ENCODE data around the gene PPP4R4. TPM values are rescaled to one million over a fixed set of nuclear protein-coding genes. Genes with fewer than 3 reads are reported as not detected.

Gene PPP4R4
- total RNA-seq, 1 experiment from 2014 or later, result 5.5 TPM

DNA sequence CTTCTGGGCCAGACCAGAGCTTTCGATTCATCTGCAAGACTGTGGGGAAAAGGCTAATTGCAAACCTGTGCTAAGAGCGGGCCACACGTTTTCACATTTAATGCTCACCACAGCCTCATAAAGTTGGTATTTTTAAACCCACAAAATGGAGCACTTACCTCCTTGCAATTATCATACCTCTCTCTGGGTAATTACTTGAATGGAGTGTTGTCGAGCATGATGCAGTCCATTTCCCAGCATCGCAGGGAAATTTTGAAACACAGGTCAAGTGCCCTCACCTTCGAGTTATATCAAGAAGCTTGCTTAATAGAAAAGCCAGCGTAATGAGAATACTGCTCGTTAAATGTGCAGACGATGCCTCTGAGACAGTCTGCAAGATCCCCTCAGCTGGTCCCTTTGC lies 35.9 kb upstream of the PPP4R4 start:
- H2AFZ ChIP-seq (ENCODE audit: low read depth, low read length, poor library complexity, severe bottlenecking), result no peak overlapping the region
- ChIA-PET RAD21 (ENCODE audit: low non-redundant PET in 1 of 2, low total read pairs in 2 of 2, uncharacterized antibody in 2 of 2, unreplicated experiment in 2 of 2) (no interaction called here), POLR2A (no interaction called here), CTCF (interaction anchor here (1.9 kb wide), 1 partner anchor 198 kb away, joined by 6 read pairs; no protein-coding TSS in a partner anchor)
- H3K36me3 ChIP-seq (ENCODE audit: control insufficient read depth in 1 of 2, insufficient read depth in 2 of 2, low read length in 2 of 2), result no peaks in the 10 kb centered on the region
- H3K4me1 ChIP-seq (ENCODE audit: control insufficient read depth in 1 of 2, insufficient read depth in 2 of 2, low read length in 2 of 2), result peaks cover 0 to 3% of the 10 kb centered on the region in 2 experiments; a peak in 1 of 4 replicates
- no peak overlapping the region for H3K9ac ChIP-seq (ENCODE audit: low read length)
- H3K79me2 ChIP-seq (ENCODE audit: insufficient read depth, low read length), result no peaks in the 10 kb centered on the region
- H4K20me1 ChIP-seq (ENCODE audit: insufficient read depth), result no peaks in the 10 kb centered on the region
- no peak for DNase-seq (ENCODE audit: low read depth, low spot score)
- H3K27ac ChIP-seq (ENCODE audit: low read depth, low read length), result no peak overlapping the region
- no peaks in the 10 kb centered on the region for H3K9me3 ChIP-seq (ENCODE audit: control insufficient read depth in 1 of 2, insufficient read depth in 1 of 2, low read depth in 1 of 2, low read length in 2 of 2)
- H3K27me3 ChIP-seq (ENCODE audit: insufficient read depth, low read length), result no peaks in the 10 kb centered on the region
- intact Hi-C loops (cut with micrococcal nuclease), result loop anchor here (10.0 kb wide), 2 partner anchors 397 to 547 kb away; no protein-coding TSS in a partner anchor
- BruUV-seq (replicated peaks), result no TSS peak
- no peak overlapping the region for H3K4me2 ChIP-seq (ENCODE audit: low read length)
- no peak for ATAC-seq
- H3K9me2 ChIP-seq (ENCODE audit: insufficient read depth), result no peaks in the 10 kb centered on the region
- H3K4me3 ChIP-seq (replicated peaks in 1 of 2; ENCODE audit: low read depth in 1 of 2, low read length in 2 of 2), result no peak overlapping the region
- TF ChIP-seq POLR2AphosphoS5 (IDR thresholded peaks at IDR 0.05; ENCODE audit: low read depth, low read length), result no peak
- no peak for TF ChIP-seq CBX3 (IDR thresholded peaks at IDR 0.05; ENCODE audit: low read depth)
- TF ChIP-seq ZNF274 (IDR thresholded peaks at IDR 0.05; ENCODE audit: low read depth, low read length), result no peak
- TF ChIP-seq JUND (IDR thresholded peaks at IDR 0.05), result no peak
- no peak for TF ChIP-seq YY1 (IDR thresholded peaks at IDR 0.05; ENCODE audit: extremely low read depth, insufficient replicate concordance, low read depth, low read length)
- TF ChIP-seq EZH2phosphoT487 (IDR thresholded peaks at IDR 0.05; ENCODE audit: borderline replicate concordance), result no peak
- TF ChIP-seq TCF7L2 (IDR thresholded peaks at IDR 0.05; ENCODE audit: borderline replicate concordance, extremely low read depth, insufficient read depth, insufficient read length), result no peak
- TF ChIP-seq, protein P1, sequence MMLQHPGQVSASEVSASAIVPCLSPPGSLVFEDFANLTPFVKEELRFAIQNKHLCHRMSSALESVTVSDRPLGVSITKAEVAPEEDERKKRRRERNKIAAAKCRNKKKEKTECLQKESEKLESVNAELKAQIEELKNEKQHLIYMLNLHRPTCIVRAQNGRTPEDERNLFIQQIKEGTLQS (IDR thresholded peaks at IDR 0.05), result no peak
- no peak for TF ChIP-seq SIN3A (IDR thresholded peaks at IDR 0.05; ENCODE audit: low read depth)
- TF ChIP-seq, protein P2, sequence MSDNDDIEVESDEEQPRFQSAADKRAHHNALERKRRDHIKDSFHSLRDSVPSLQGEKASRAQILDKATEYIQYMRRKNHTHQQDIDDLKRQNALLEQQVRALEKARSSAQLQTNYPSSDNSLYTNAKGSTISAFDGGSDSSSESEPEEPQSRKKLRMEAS (IDR thresholded peaks at IDR 0.05), result no peak
- TF ChIP-seq, protein P3, sequence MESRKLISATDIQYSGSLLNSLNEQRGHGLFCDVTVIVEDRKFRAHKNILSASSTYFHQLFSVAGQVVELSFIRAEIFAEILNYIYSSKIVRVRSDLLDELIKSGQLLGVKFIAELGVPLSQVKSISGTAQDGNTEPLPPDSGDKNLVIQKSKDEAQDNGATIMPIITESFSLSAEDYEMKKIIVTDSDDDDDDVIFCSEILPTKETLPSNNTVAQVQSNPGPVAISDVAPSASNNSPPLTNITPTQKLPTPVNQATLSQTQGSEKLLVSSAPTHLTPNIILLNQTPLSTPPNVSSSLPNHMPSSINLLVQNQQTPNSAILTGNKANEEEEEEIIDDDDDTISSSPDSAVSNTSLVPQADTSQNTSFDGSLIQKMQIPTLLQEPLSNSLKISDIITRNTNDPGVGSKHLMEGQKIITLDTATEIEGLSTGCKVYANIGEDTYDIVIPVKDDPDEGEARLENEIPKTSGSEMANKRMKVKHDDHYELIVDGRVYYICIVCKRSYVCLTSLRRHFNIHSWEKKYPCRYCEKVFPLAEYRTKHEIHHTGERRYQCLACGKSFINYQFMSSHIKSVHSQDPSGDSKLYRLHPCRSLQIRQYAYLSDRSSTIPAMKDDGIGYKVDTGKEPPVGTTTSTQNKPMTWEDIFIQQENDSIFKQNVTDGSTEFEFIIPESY (IDR thresholded peaks at IDR 0.05; ENCODE audit: extremely low read depth, insufficient replicate concordance, low read length), result no peak
- no peak for TF ChIP-seq SP1 (IDR thresholded peaks at IDR 0.05; ENCODE audit: low read depth)
- TF ChIP-seq FOSL1 (IDR thresholded peaks at IDR 0.05; ENCODE audit: low read depth), result no peak
